ENCODE results near the gene NOX4. TPM values are rescaled to one million over a fixed set of nuclear protein-coding genes. Genes with fewer than 3 reads are reported as not detected.

The NOX4 gene
- polyA plus RNA-seq (ENCODE audit: insufficient read length in 12 of 12): 1 to 10 TPM in 10 of 12 donors, not detected in 2; 2.2 to 4.9 (median 3.5) TPM
- long read RNA-seq, donor 1: 0 reads
- long read RNA-seq, donor 2: 0 reads
- long read RNA-seq, donor 3: 0 reads
- long read RNA-seq, donor 4: 0 reads
- long read RNA-seq, donor 5: 0 reads
- long read RNA-seq, donor 6: 0 reads
- long read RNA-seq, donor 7, partial matches to known transcripts: 0 of 1 reads
- long read RNA-seq, donor 7, other reads (novel, unspliced or antisense): 0 of 1 reads
- long read RNA-seq, donor 8: 0 reads
- long read RNA-seq, donor 9: 0 reads
- long read RNA-seq, donor 10: 0 reads
- long read RNA-seq, donor 11, partial matches to known transcripts: 0 of 1 reads
- long read RNA-seq, donor 11, other reads (novel, unspliced or antisense): 0 of 1 reads

- peak; percentile 68 for DNase-seq
These were observed at the start of gene NOX4 for GRCh38 chr11:89490981-89491690. Gene NOX4, minus strand, starts transcription at chr11:89491375. Its CDS starts 129 bp downstream, at chr11:89491246.

- no peak for DNase-seq
These were observed 49.7 kb upstream of the NOX4 start for GRCh38 chr11:89540826-89541225.

- no peak for DNase-seq
These were observed 46.8 kb upstream of the NOX4 start for GRCh38 chr11:89537936-89538335.

GRCh38 chr11:89536926-89537325, 45.8 kb upstream of the NOX4 start:
- DNase-seq: no peak

GRCh38 chr11:89535221-89535620, 44.0 kb upstream of the NOX4 start:
- no peak for DNase-seq

GRCh38 chr11:89529626-89530380, 38.6 kb upstream of the NOX4 start:
- DNase-seq: peak; percentile 35

GRCh38 chr11:89521792-89522191, 30.6 kb upstream of the NOX4 start:
- DNase-seq: no peak

- DNase-seq: no peak
These were observed 30.1 kb upstream of the NOX4 start for GRCh38 chr11:89521294-89521693.

- no peak for DNase-seq
These were observed 25.3 kb upstream of the NOX4 start for GRCh38 chr11:89516496-89516895.

- DNase-seq: no peak
These were observed 17.4 kb upstream of the NOX4 start for GRCh38 chr11:89508544-89508943.

GRCh38 chr11:89504270-89504669, 13.1 kb upstream of the NOX4 start:
- DNase-seq: no peak

- no peak for DNase-seq
These were observed 12.2 kb upstream of the NOX4 start for GRCh38 chr11:89503422-89503821.

GRCh38 chr11:89502301-89502700, 11.1 kb upstream of the NOX4 start:
- DNase-seq: no peak

- DNase-seq: no peak
These were observed 9.2 kb upstream of the NOX4 start for GRCh38 chr11:89500336-89500735.

- no peak for DNase-seq
These were observed 7.8 kb upstream of the NOX4 start for GRCh38 chr11:89498845-89499448.

GRCh38 chr11:89495951-89496350, 4.8 kb upstream of the NOX4 start:
- DNase-seq: no peak

- DNase-seq: no peak
These were observed 2.3 kb upstream of the NOX4 start for GRCh38 chr11:89493431-89493830.

GRCh38 chr11:89490602-89490980, 584 bp downstream of the NOX4 start:
- DNase-seq: no peak

GRCh38 chr11:89489930-89490329, 1.2 kb downstream of the NOX4 start:
- DNase-seq: no peak

- DNase-seq: no peak
These were observed 4.2 kb downstream of the NOX4 start for GRCh38 chr11:89487016-89487415.

GRCh38 chr11:89484896-89485295, 6.3 kb downstream of the NOX4 start:
- DNase-seq: no peak

GRCh38 chr11:89477175-89477574, 14.0 kb downstream of the NOX4 start:
- no peak for DNase-seq
